ENCODE data around the gene SSR1. TPM values are rescaled to one million over a fixed set of nuclear protein-coding genes. Genes with fewer than 3 reads are reported as not detected.

SSR1 gene
- total RNA-seq, 2 experiments from 2014 or later = 31.6 to 138 TPM

- BruUV-seq (replicated peaks) = no TSS peak
Measured at GRCh38 chr6:7255918-7256317, 57.1 kb downstream of the SSR1 start.

GRCh38 chr6:7254980-7255835 is 57.8 kb downstream of the SSR1 start:
- no peak for TF ChIP-seq EZH2phosphoT487 (IDR thresholded peaks at IDR 0.05; ENCODE audit: borderline replicate concordance, low read depth, low read length)
- no peak for TF ChIP-seq CTCF (conservative IDR thresholded peaks at IDR 0.05; ENCODE audit: low read length)
- no peaks in the 10 kb centered on the region for H3K9me2 ChIP-seq (ENCODE audit: insufficient read depth, low read length)
- H3K4me2 ChIP-seq (ENCODE audit: low read length) = no peak overlapping the region
- intact Hi-C loops (cut with micrococcal nuclease; ENCODE audit: unreplicated experiment) = no loop called here
- H3K79me2 ChIP-seq (ENCODE audit: insufficient read depth, low read depth, low read length) = no peaks in the 10 kb centered on the region
- no peaks in the 10 kb centered on the region for H4K20me1 ChIP-seq (ENCODE audit: insufficient read depth, low read length)
- no peaks in the 10 kb centered on the region for H3K36me3 ChIP-seq (ENCODE audit: insufficient read depth, low read length)
- no peak overlapping the region for H3K4me3 ChIP-seq (ENCODE audit: low read depth, low read length, poor library complexity, severe bottlenecking)
- BruUV-seq (replicated peaks) = no TSS peak
- H3K27ac ChIP-seq (ENCODE audit: low read depth, low read length, poor library complexity, severe bottlenecking) = no peak overlapping the region
- CTCF ChIA-PET (ENCODE audit: unreplicated experiment) = no interaction called here
- DNase-seq (ENCODE audit: low spot score) = no peak
- POLR2A ChIA-PET = interaction anchor here (0.5 to 1.0 kb wide), 3 partner anchors 23 to 304 kb away, joined by 3 to 6 read pairs (median 4); no protein-coding TSS in a partner anchor
- peaks cover 5% of the 10 kb centered on the region for H3K4me1 ChIP-seq (ENCODE audit: insufficient read depth, low read length, poor library complexity, severe bottlenecking)
- H2AFZ ChIP-seq (ENCODE audit: low read length) = no peak overlapping the region
- no peaks in the 10 kb centered on the region for H3K9me3 ChIP-seq (ENCODE audit: low read length)

More at GRCh38 chr6:7255918-7256317, 57.1 kb downstream of the SSR1 start:
- Histone ChIP-seq H3K36me3 (ENCODE audit: insufficient read depth, low read length) (no peaks in the 10 kb centered on the region), H3K79me2 (ENCODE audit: insufficient read depth, low read depth, low read length) (no peaks in the 10 kb centered on the region), H3K4me3 (ENCODE audit: low read depth, low read length, poor library complexity, severe bottlenecking) (no peak overlapping the region), H4K20me1 (ENCODE audit: insufficient read depth, low read length) (no peaks in the 10 kb centered on the region), H3K4me2 (ENCODE audit: low read length) (no peak overlapping the region), H3K27ac (ENCODE audit: low read depth, low read length, poor library complexity, severe bottlenecking) (no peak overlapping the region), H3K4me1 (ENCODE audit: insufficient read depth, low read length, poor library complexity, severe bottlenecking) (no peaks in the 10 kb centered on the region), H3K9me2 (ENCODE audit: insufficient read depth, low read length) (no peaks in the 10 kb centered on the region), H3K9me3 (ENCODE audit: low read length) (no peaks in the 10 kb centered on the region), H2AFZ (ENCODE audit: low read length) (no peak overlapping the region)
- no peak for TF ChIP-seq CTCF (conservative IDR thresholded peaks at IDR 0.05; ENCODE audit: low read length)
- TF ChIP-seq EZH2phosphoT487 (IDR thresholded peaks at IDR 0.05; ENCODE audit: borderline replicate concordance, low read depth, low read length) = no peak
- intact Hi-C loops (cut with micrococcal nuclease; ENCODE audit: unreplicated experiment) = no loop called here
- POLR2A ChIA-PET = interaction anchor here (1.0 kb wide), 1 partner anchor 305 kb away, joined by 3 read pairs; no protein-coding TSS in a partner anchor
- CTCF ChIA-PET (ENCODE audit: unreplicated experiment) = no interaction called here
- no peak for DNase-seq (ENCODE audit: low spot score)

GRCh38 chr6:7252390-7252789 is 60.6 kb downstream of the SSR1 start:
- no TSS peak for BruUV-seq (replicated peaks)
- ChIA-PET CTCF (ENCODE audit: unreplicated experiment) (interaction anchor here (0.6 kb wide), 1 partner anchor 550 kb away, joined by 5 read pairs; no protein-coding TSS in a partner anchor), POLR2A (interaction anchor here (0.7 kb wide), 1 partner anchor 10 kb away, joined by 3 read pairs; no protein-coding TSS in a partner anchor)
- Histone ChIP-seq H3K9me3 (ENCODE audit: low read length) (no peaks in the 10 kb centered on the region), H3K4me1 (ENCODE audit: insufficient read depth, low read length, poor library complexity, severe bottlenecking) (peaks cover 11% of the 10 kb centered on the region), H3K4me3 (ENCODE audit: low read depth, low read length, poor library complexity, severe bottlenecking) (no peak overlapping the region), H3K4me2 (ENCODE audit: low read length) (no peak overlapping the region), H3K36me3 (ENCODE audit: insufficient read depth, low read length) (no peaks in the 10 kb centered on the region), H3K9me2 (ENCODE audit: insufficient read depth, low read length) (no peaks in the 10 kb centered on the region), H3K79me2 (ENCODE audit: insufficient read depth, low read depth, low read length) (no peaks in the 10 kb centered on the region), H4K20me1 (ENCODE audit: insufficient read depth, low read length) (no peaks in the 10 kb centered on the region), H3K27ac (ENCODE audit: low read depth, low read length, poor library complexity, severe bottlenecking) (no peak overlapping the region), H2AFZ (ENCODE audit: low read length) (no peak overlapping the region)
- DNase-seq (ENCODE audit: low spot score) = no peak
- TF ChIP-seq CTCF (conservative IDR thresholded peaks at IDR 0.05; ENCODE audit: low read length) (no peak), EZH2phosphoT487 (IDR thresholded peaks at IDR 0.05; ENCODE audit: borderline replicate concordance, low read depth, low read length) (no peak)
- intact Hi-C loops (cut with micrococcal nuclease; ENCODE audit: unreplicated experiment) = no loop called here

All from OCI-LY7 (cell line).